ENCODE data around the gene TXNRD3.

GRCh38 chr3:126638790-126639189, 16.1 kb downstream of the TXNRD3 start:
- TF ChIP-seq, protein P1, sequence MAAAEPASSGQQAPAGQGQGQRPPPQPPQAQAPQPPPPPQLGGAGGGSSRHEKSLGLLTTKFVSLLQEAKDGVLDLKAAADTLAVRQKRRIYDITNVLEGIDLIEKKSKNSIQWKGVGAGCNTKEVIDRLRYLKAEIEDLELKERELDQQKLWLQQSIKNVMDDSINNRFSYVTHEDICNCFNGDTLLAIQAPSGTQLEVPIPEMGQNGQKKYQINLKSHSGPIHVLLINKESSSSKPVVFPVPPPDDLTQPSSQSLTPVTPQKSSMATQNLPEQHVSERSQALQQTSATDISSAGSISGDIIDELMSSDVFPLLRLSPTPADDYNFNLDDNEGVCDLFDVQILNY (CRISPR knock-in tag; IDR thresholded peaks at IDR 0.05), result no peak
- TF ChIP-seq CTCF (IDR thresholded peaks at IDR 0.05), result no peak
- TF ChIP-seq ZNF232 (CRISPR knock-in tag; IDR thresholded peaks at IDR 0.05), result no peak
- no peak for TF ChIP-seq ZNF317 (CRISPR knock-in tag; IDR thresholded peaks at IDR 0.05; ENCODE audit: borderline replicate concordance, low read depth)
- no peak for TF ChIP-seq JUN (CRISPR knock-in tag; IDR thresholded peaks at IDR 0.05)

Data from WTC11 (cell line).